ENCODE data around the gene TSPAN1.

- TF ChIP-seq CTCF (conservative IDR thresholded peaks at IDR 0.05; ENCODE audit: low read length) (no peak), EZH2phosphoT487 (IDR thresholded peaks at IDR 0.05; ENCODE audit: borderline replicate concordance) (no peak)
These were observed 1.5 kb downstream of the TSPAN1 start, which contains the start of gene P3R3URF for GRCh38 chr1:46176211-46176865.
